Liver (tissue), 3 donors: ENCODE data around the gene CNGA3.

Experiments
- ATF3 ChIP-seq: IDR thresholded peaks from 2 replicates; pipeline ENCODE4 v1.6.1; 2016; ENCODE audit warnings: antibody characterized with exemption
- FOXA1 ChIP-seq: IDR thresholded peaks from 2 replicates; pipeline ENCODE4 v1.6.1; 2016; ENCODE audit warnings: antibody characterized with exemption
- JUND ChIP-seq, 2 donors: IDR thresholded peaks; 2 replicates each; pipeline ENCODE4 v1.6.1; 2016; ENCODE audit warnings: antibody characterized with exemption in 2 of 2
- RAD21 ChIP-seq, 2 donors: IDR thresholded peaks; 2 replicates each; pipeline ENCODE4 v1.6.1; 2016; ENCODE audit warnings: antibody characterized with exemption in 2 of 2, mild to moderate bottlenecking in 2 of 2
- YY1 ChIP-seq: IDR thresholded peaks from 2 replicates; pipeline ENCODE4 v1.6.1; 2016; ENCODE audit warnings: antibody characterized with exemption, mild to moderate bottlenecking
- TF ChIP-seq, protein P1 (sequence below): fragments of 150-350 bp; IDR thresholded peaks from 2 replicates; pipeline ENCODE4 v1.5.1; 2017; ENCODE audit warnings: improper control_type of control experiment, low read depth, low read length; ENCODE audit not compliant: missing input control
- donor health status: healthy.
- donor health status: healthy.

DNA sequence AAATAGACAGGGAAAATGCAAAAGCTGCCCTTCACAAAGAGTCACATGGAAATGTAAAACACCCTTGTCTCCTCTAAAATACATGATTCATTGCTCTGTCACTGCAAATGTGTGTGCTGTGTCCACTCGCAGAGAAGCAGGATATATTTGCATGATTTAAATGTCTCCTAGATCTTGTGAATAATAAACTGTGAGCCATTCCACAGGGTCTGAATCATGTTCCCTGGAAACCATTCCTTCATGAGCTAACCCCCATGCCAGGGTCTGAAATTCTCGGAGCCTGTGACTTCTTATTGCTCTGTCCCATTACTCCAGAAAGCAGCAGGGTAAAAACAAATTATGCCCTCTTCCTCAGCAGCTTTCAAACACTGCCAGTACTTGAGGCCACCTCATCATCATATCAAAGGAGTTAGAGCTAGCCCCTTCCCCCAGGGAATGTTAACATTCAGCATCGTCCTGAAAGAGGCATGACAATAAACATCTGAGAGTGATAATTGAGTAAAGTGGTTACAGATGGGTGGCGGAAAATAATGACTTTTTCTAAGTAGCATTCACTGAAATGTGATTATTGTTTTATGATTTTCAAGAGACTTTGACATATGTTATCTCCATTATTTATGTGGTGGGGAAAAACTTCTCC lies 11.7 kb upstream of the CNGA3 start:
- TF ChIP-seq YY1 (no peak), JUND (IDR thresholded peaks at IDR 0.05) (no peak), ATF3 (no peak), RAD21 (IDR thresholded peaks at IDR 0.05) (no peak), FOXA1 (no peak)
- TF ChIP-seq, protein P1, sequence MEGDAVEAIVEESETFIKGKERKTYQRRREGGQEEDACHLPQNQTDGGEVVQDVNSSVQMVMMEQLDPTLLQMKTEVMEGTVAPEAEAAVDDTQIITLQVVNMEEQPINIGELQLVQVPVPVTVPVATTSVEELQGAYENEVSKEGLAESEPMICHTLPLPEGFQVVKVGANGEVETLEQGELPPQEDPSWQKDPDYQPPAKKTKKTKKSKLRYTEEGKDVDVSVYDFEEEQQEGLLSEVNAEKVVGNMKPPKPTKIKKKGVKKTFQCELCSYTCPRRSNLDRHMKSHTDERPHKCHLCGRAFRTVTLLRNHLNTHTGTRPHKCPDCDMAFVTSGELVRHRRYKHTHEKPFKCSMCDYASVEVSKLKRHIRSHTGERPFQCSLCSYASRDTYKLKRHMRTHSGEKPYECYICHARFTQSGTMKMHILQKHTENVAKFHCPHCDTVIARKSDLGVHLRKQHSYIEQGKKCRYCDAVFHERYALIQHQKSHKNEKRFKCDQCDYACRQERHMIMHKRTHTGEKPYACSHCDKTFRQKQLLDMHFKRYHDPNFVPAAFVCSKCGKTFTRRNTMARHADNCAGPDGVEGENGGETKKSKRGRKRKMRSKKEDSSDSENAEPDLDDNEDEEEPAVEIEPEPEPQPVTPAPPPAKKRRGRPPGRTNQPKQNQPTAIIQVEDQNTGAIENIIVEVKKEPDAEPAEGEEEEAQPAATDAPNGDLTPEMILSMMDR = no peak
